CD14-positive monocyte (primary cell): ENCODE measurements around the gene RAB7B. TPM values are rescaled to one million over a fixed set of nuclear protein-coding genes. Genes with fewer than 3 reads are reported as not detected.
A peak's percentile ranks its signal among the peaks of the same experiment; 100 is the strongest.

ENCODE experiments used
- DNase-seq, 3 donors: peaks; one replicate each; pipeline ENCODE4 v3.0.0-alpha.2; 2011 to 2022
- H2AFZ ChIP-seq: 2 replicates; pipeline ENCODE4 v1.6.0; 2012; ENCODE audit warnings: mild to moderate bottlenecking, low read depth, low read length, inconsistent platforms; ENCODE audit not compliant: insufficient read depth, poor library complexity, severe bottlenecking
- H3K27ac ChIP-seq, 2 donors: 1 replicate in 1 of 2; 2 replicates in 1 of 2; pipeline ENCODE4 v1.5.1; 2012 to 2013; ENCODE audit warnings: low read length in 2 of 2, control low read depth in 1 of 2, inconsistent platforms in 1 of 2, low read depth in 1 of 2, mild to moderate bottlenecking in 1 of 2
- H3K27me3 ChIP-seq, 2 donors: one replicate each; pipeline versions ENCODE4 v1.6.0 to v1.6.1; 2011 to 2013; ENCODE audit warnings: low read length in 2 of 2; ENCODE audit not compliant: control insufficient read depth in 2 of 2, insufficient read depth in 2 of 2
- H3K36me3 ChIP-seq, 2 donors: replicated peaks in 1 of 2; 1 replicate in 1 of 2; 2 replicates in 1 of 2; pipeline versions ENCODE4 v1.5.1 to v1.6.1; 2012 to 2013; ENCODE audit warnings: low read length in 2 of 2, control low read depth in 1 of 2, inconsistent platforms in 1 of 2, mild to moderate bottlenecking in 1 of 2; ENCODE audit not compliant: insufficient read depth in 2 of 2, control insufficient read depth in 1 of 2
- H3K4me1 ChIP-seq, 2 donors: 1 replicate in 1 of 2; 2 replicates in 1 of 2; pipeline versions ENCODE4 v1.5.1 to v1.6.1; 2012 to 2013; ENCODE audit warnings: low read length in 2 of 2, control low read depth in 1 of 2, inconsistent platforms in 1 of 2, mild to moderate bottlenecking in 1 of 2, moderate library complexity in 1 of 2; ENCODE audit not compliant: insufficient read depth in 2 of 2, control insufficient read depth in 1 of 2
- H3K4me2 ChIP-seq: replicated peaks from 2 replicates; pipeline ENCODE3; 2012; ENCODE audit warnings: low read length, moderate library complexity, mild to moderate bottlenecking; ENCODE audit not compliant: poor library complexity, severe bottlenecking; ENCODE audit errors: extremely low read depth
- H3K4me3 ChIP-seq, 3 experiments: fragments of 200-600 bp in 1 of 3; sonication (generic) in 1 of 3; replicated peaks in 1 of 3; 1 replicate in 2 of 3; 2 replicates in 1 of 3; pipeline ENCODE4 v1.5.1; 2011 to 2013; ENCODE audit warnings: low read length in 3 of 3, mild to moderate bottlenecking in 3 of 3, control low read depth in 2 of 3, low read depth in 2 of 3, inconsistent platforms in 1 of 3, moderate library complexity in 1 of 3
- H3K79me2 ChIP-seq: 2 replicates; pipeline ENCODE4 v1.6.0; 2012; ENCODE audit warnings: mild to moderate bottlenecking, control low read depth, inconsistent platforms, low read length, moderate library complexity; ENCODE audit not compliant: insufficient read depth
- H3K9ac ChIP-seq: 2 replicates; pipeline ENCODE4 v1.6.0; 2017; ENCODE audit warnings: low read length, mild to moderate bottlenecking; ENCODE audit not compliant: insufficient read depth, poor library complexity, severe bottlenecking
- H3K9me3 ChIP-seq, 2 donors: replicated peaks in 1 of 2; 1 replicate in 1 of 2; 2 replicates in 1 of 2; pipeline versions ENCODE4 v1.5.1 to v1.6.1; 2012 to 2013; ENCODE audit warnings: low read length in 2 of 2, control low read depth in 1 of 2; ENCODE audit not compliant: control insufficient read depth in 1 of 2, insufficient read depth in 1 of 2
- H4K20me1 ChIP-seq: 2 replicates; pipeline ENCODE4 v1.6.0; 2012; ENCODE audit warnings: mild to moderate bottlenecking, low read length, control low read depth, moderate library complexity; ENCODE audit not compliant: insufficient read depth
- H3K27ac Mint-ChIP-seq, 7 donors: one replicate each; pipeline ENCODE4 v1.8.0; 2020; ENCODE audit warnings: mild to moderate bottlenecking in 7 of 7, mixed read lengths in 7 of 7, moderate library complexity in 6 of 7, inconsistent platforms in 2 of 7
- H3K27me3 Mint-ChIP-seq, 3 donors: one replicate each; pipeline ENCODE4 v1.8.0; 2021 to 2022; ENCODE audit warnings: low read depth in 3 of 3, mild to moderate bottlenecking in 3 of 3, mixed read lengths in 3 of 3, moderate library complexity in 3 of 3, inconsistent platforms in 1 of 3
- H3K36me3 Mint-ChIP-seq, 2 donors: one replicate each; pipeline ENCODE4 v1.8.0; 2020; ENCODE audit warnings: mixed read lengths in 2 of 2, inconsistent platforms in 1 of 2, mild to moderate bottlenecking in 1 of 2
- H3K4me1 Mint-ChIP-seq: one replicate; pipeline ENCODE4 v1.8.0; 2020; ENCODE audit warnings: mild to moderate bottlenecking, mixed read lengths
- H3K4me3 Mint-ChIP-seq, 2 donors: one replicate each; pipeline ENCODE4 v1.8.0; 2020; ENCODE audit warnings: mild to moderate bottlenecking in 2 of 2, mixed read lengths in 2 of 2, moderate library complexity in 1 of 2
- H3K9me3 Mint-ChIP-seq, 7 donors: one replicate each; pipeline ENCODE4 v1.8.0; 2020 to 2022; ENCODE audit warnings: mixed read lengths in 7 of 7, mild to moderate bottlenecking in 6 of 7, moderate library complexity in 6 of 7, inconsistent platforms in 2 of 7
- WGBS: methylation state at CpG from one replicate; pipeline ENCODE4 v1.1.5; 2013; ENCODE audit warnings: missing lambda C conversion rate; ENCODE audit not compliant: insufficient coverage; 5-methylcytosine and 5-hydroxymethylcytosine counted together
- intact Hi-C, 2 donors: fragments of 100-400 bp; cut with micrococcal nuclease; formaldehyde crosslinking; loops; one replicate each; pipeline versions ENCODE4 v1.15.0 to v1.15.1; 2023
- polyA plus RNA-seq, 3 donors: library from polyadenylated mRNA; depleted of rRNA in 1 of 3; unstranded in 2 of 3; stranded (reverse) in 1 of 3; fragments of 300-500 nt in 2 of 3; fragments of >200 nt in 1 of 3; fragmentation: Illumina TruSeq in 2 of 3; gene quantifications; 1 replicate in 2 of 3; 2 replicates in 1 of 3; pipeline ENCODE4 v1.2.3, GENCODE V29; 2012 to 2021
- TF ChIP-seq, protein P1 (sequence below): fragments of 200-600 bp; IDR thresholded peaks from one replicate; pipeline ENCODE4 v1.8.0; 2022; ENCODE audit warnings: antibody characterized with exemption, mild to moderate bottlenecking

RAB7B gene
- polyA plus RNA-seq, 3 donors = 0.41 to 0.52 (median 0.47) TPM

- no peak overlapping the region for H3K4me3 Mint-ChIP-seq
- Histone ChIP-seq H3K27me3 (no peaks in the 10 kb centered on the region), H3K4me3 (no peak overlapping the region), H3K79me2 (no peaks in the 10 kb centered on the region), H4K20me1 (no peaks in the 10 kb centered on the region), H2AFZ (no peak overlapping the region), H3K4me2 (no peak overlapping the region), H3K9ac (no peak overlapping the region), H3K4me1 (peaks cover 18 to 53% of the 10 kb centered on the region in 2 donors), H3K9me3 (no peaks in the 10 kb centered on the region), H3K36me3 (no peaks in the 10 kb centered on the region), H3K27ac (no peak overlapping the region)
- intact Hi-C loops = no loop called here
- no peaks in the 10 kb centered on the region for H3K36me3 Mint-ChIP-seq
- WGBS = 97% methylated on average over 5 of the region's 7 CpGs
- DNase-seq = no peak
- H3K9me3 Mint-ChIP-seq = peaks cover 0 to 2% (median 0%) of the 10 kb centered on the region in 7 donors
- TF ChIP-seq, protein P1, sequence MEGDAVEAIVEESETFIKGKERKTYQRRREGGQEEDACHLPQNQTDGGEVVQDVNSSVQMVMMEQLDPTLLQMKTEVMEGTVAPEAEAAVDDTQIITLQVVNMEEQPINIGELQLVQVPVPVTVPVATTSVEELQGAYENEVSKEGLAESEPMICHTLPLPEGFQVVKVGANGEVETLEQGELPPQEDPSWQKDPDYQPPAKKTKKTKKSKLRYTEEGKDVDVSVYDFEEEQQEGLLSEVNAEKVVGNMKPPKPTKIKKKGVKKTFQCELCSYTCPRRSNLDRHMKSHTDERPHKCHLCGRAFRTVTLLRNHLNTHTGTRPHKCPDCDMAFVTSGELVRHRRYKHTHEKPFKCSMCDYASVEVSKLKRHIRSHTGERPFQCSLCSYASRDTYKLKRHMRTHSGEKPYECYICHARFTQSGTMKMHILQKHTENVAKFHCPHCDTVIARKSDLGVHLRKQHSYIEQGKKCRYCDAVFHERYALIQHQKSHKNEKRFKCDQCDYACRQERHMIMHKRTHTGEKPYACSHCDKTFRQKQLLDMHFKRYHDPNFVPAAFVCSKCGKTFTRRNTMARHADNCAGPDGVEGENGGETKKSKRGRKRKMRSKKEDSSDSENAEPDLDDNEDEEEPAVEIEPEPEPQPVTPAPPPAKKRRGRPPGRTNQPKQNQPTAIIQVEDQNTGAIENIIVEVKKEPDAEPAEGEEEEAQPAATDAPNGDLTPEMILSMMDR = no peak
- peaks cover 30% of the 10 kb centered on the region for H3K4me1 Mint-ChIP-seq
- no peak overlapping the region for H3K27ac Mint-ChIP-seq
- peaks cover 5 to 24% (median 17%) of the 10 kb centered on the region in 3 donors for H3K27me3 Mint-ChIP-seq
Measured at GRCh38 chr1:205936846-205937586, 66.2 kb downstream of the RAB7B start.

DNA sequence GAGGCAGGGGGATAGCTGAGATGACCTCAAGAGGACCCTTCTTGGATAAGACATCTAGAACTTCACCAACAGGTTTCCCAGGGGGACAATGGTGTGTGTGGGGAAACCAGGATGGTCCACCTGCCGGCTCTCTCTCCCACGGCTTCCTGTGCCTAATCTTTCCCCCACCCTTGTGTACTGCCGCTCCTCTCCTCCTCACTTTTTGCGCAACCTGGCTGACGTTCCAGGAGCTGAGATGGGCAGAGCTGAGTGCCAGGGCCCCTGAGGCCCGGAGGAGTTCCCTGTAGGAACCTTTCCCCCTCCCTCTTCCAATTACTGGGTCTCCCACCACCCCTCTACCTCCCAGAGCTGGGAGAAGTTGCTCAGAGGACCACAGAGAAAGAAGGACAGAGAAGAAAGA lies 66.9 kb downstream of the RAB7B start:
- peak overlapping the region in 1 of 7 donors; percentile 26 for H3K27ac Mint-ChIP-seq

More for the DNA sequence above, 66.9 kb downstream of the RAB7B start:
- Mint-ChIP-seq H3K9me3 (peaks cover 0 to 1% (median 0%) of the 10 kb centered on the region in 7 donors), H3K4me3 (no peak overlapping the region), H3K4me1 (peaks cover 34% of the 10 kb centered on the region), H3K27me3 (peaks cover 5 to 22% (median 17%) of the 10 kb centered on the region in 3 donors), H3K36me3 (no peaks in the 10 kb centered on the region)
- no peak overlapping the region for H3K9ac ChIP-seq
- H3K27me3 ChIP-seq = no peaks in the 10 kb centered on the region
- no peaks in the 10 kb centered on the region for H3K36me3 ChIP-seq
- H3K4me3 ChIP-seq = no peak overlapping the region
- no peak overlapping the region for H3K27ac ChIP-seq
- H3K4me2 ChIP-seq = no peak overlapping the region
- H3K79me2 ChIP-seq = no peaks in the 10 kb centered on the region
- no peak overlapping the region for H2AFZ ChIP-seq
- TF ChIP-seq, protein P1 = no peak
- no peaks in the 10 kb centered on the region for H3K9me3 ChIP-seq
- H3K4me1 ChIP-seq = peaks cover 24 to 60% of the 10 kb centered on the region in 2 donors
- WGBS = 28% methylated on average over 3 of the region's 6 CpGs
- no peaks in the 10 kb centered on the region for H4K20me1 ChIP-seq
- DNase-seq = no peak
- intact Hi-C loops = no loop called here
